SU-DHL-6 (cell line): ENCODE measurements around the gene ZNF487.
"Not testable (repeated sequence)": the region's sequence is repeated elsewhere in the genome, so short reads cannot be mapped to it uniquely, and the experiment has no call there.

Experiments used
- H2AFZ ChIP-seq: fragments of 200-600 bp; sonication (generic); 2 replicates; pipeline ENCODE4 v1.6.1; 2014; ENCODE audit warnings: low read depth, mild to moderate bottlenecking, moderate library complexity, mixed read lengths, antibody characterized with exemption, low read length; ENCODE audit not compliant: severe bottlenecking
- H3F3A ChIP-seq: fragments of 200-600 bp; shearing (Covaris generic); 2 replicates; pipeline ENCODE4 v1.6.0; 2016; ENCODE audit warnings: antibody characterized with exemption, mild to moderate bottlenecking; ENCODE audit not compliant: insufficient read depth
- H3K27ac ChIP-seq: fragments of 200-600 bp; sonication (generic); 2 replicates; pipeline ENCODE4 v1.5.1; 2016; ENCODE audit warnings: low read depth, mild to moderate bottlenecking, low read length, moderate library complexity, mixed read lengths
- H3K27me3 ChIP-seq: fragments of 200-600 bp; sonication (generic), shearing (Covaris generic); 2 replicates; pipeline ENCODE4 v1.6.0; 2014; ENCODE audit warnings: mild to moderate bottlenecking, low read length
- H3K36me3 ChIP-seq: fragments of 200-600 bp; sonication (generic); 2 replicates; pipeline ENCODE4 v1.6.1; 2014; ENCODE audit warnings: mild to moderate bottlenecking, low read length, mixed read lengths
- H3K4me2 ChIP-seq: fragments of 300-600, 200-600 bp; shearing (Covaris generic), sonication (generic); 2 replicates; pipeline ENCODE4 v1.6.0; 2014; ENCODE audit warnings: low read length, low read depth, mild to moderate bottlenecking; ENCODE audit not compliant: poor library complexity, severe bottlenecking
- H3K4me3 ChIP-seq: fragments of 200-600 bp; sonication (generic); 2 replicates; pipeline ENCODE4 v1.5.1; 2014; ENCODE audit warnings: antibody characterized with exemption, low read length, mild to moderate bottlenecking, mixed read lengths; ENCODE audit not compliant: insufficient read depth, poor library complexity, severe bottlenecking
- H3K79me2 ChIP-seq: fragments of 200-600 bp; sonication (generic); 2 replicates; pipeline ENCODE4 v1.6.1; 2014; ENCODE audit warnings: mild to moderate bottlenecking, low read length, moderate library complexity; ENCODE audit not compliant: insufficient read depth
- H3K9ac ChIP-seq: fragments of 200-600 bp; sonication (generic); 2 replicates; pipeline ENCODE4 v1.7.0; 2014; ENCODE audit warnings: mild to moderate bottlenecking, low read length
- H3K9me2 ChIP-seq: fragments of 200-600 bp; sonication (generic); replicated peaks from 2 replicates; pipeline ENCODE4 v1.6.1; 2014; ENCODE audit warnings: low read length; ENCODE audit not compliant: insufficient read depth
- H3K9me3 ChIP-seq: fragments of 200-600 bp; sonication (generic); 2 replicates; pipeline ENCODE4 v1.6.1; 2014; ENCODE audit warnings: low read length, mixed read lengths; ENCODE audit not compliant: insufficient read depth
- H4K20me1 ChIP-seq: fragments of 200-600 bp; sonication (generic); 2 replicates; pipeline ENCODE4 v1.6.1; 2014; ENCODE audit warnings: low read depth, mild to moderate bottlenecking, antibody characterized with exemption, low read length, moderate library complexity, mixed read lengths
- EZH2phosphoT487 ChIP-seq: fragments of 200-600 bp; sonication (generic), shearing (Covaris generic); conservative IDR thresholded peaks from 2 replicates; pipeline ENCODE4 v1.6.1; 2018; ENCODE audit warnings: mild to moderate bottlenecking, antibody characterized with exemption, low read length, moderate library complexity, mixed read lengths
- TF ChIP-seq, protein P1 (sequence below): fragments of 200-600 bp; sonication (generic); IDR thresholded peaks from one replicate; pipeline ENCODE4 v1.5.1; 2017; ENCODE audit warnings: antibody characterized with exemption, mild to moderate bottlenecking, low read length, moderate library complexity; ENCODE audit not compliant: insufficient read depth, poor library complexity, severe bottlenecking

Gene ZNF487

DNA sequence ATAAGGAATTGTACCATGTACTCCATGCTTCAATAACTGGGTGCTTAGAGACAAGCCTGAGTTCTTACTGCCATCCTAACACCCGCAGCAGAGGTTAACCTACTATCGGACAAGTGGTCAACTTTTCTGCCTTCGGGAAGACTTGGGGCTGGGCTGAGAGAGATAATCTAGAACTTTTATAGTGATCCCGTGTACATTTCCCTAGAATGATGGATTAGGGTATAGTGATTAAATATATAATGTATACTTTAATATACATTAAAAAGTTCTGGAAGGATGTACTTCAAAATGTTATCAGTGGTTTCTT, 15.8 kb upstream of the ZNF487 start:
- Histone ChIP-seq H3K27me3 (no peaks in the 10 kb centered on the region), H3K9me3 (no peaks in the 10 kb centered on the region), H4K20me1 (no peaks in the 10 kb centered on the region), H3K9me2 (no peaks in the 10 kb centered on the region), H3K79me2 (no peaks in the 10 kb centered on the region), H2AFZ (peak overlapping the region; percentile 82), H3K9ac (peak overlapping the region; percentile 78), H3F3A (peaks cover 49% of the 10 kb centered on the region), H3K36me3 (no peaks in the 10 kb centered on the region), H3K4me3 (peak overlapping the region; percentile 66), H3K27ac (peak overlapping the region; percentile 89), H3K4me2 (peak overlapping the region; percentile 99)
- no peak for TF ChIP-seq EZH2phosphoT487

- H4K20me1 ChIP-seq = no peaks in the 10 kb centered on the region
- no peaks in the 10 kb centered on the region for H3K79me2 ChIP-seq
- TF ChIP-seq EZH2phosphoT487 = no peak
- TF ChIP-seq, protein P1, sequence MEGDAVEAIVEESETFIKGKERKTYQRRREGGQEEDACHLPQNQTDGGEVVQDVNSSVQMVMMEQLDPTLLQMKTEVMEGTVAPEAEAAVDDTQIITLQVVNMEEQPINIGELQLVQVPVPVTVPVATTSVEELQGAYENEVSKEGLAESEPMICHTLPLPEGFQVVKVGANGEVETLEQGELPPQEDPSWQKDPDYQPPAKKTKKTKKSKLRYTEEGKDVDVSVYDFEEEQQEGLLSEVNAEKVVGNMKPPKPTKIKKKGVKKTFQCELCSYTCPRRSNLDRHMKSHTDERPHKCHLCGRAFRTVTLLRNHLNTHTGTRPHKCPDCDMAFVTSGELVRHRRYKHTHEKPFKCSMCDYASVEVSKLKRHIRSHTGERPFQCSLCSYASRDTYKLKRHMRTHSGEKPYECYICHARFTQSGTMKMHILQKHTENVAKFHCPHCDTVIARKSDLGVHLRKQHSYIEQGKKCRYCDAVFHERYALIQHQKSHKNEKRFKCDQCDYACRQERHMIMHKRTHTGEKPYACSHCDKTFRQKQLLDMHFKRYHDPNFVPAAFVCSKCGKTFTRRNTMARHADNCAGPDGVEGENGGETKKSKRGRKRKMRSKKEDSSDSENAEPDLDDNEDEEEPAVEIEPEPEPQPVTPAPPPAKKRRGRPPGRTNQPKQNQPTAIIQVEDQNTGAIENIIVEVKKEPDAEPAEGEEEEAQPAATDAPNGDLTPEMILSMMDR = no peak
- no peaks in the 10 kb centered on the region for H3K9me3 ChIP-seq
- no peaks in the 10 kb centered on the region for H3K9me2 ChIP-seq
- peak overlapping the region; percentile 78 for H3K9ac ChIP-seq
- no peaks in the 10 kb centered on the region for H3K27me3 ChIP-seq
- H3K4me3 ChIP-seq = peak overlapping the region; percentile 66
- peaks cover 49% of the 10 kb centered on the region for H3F3A ChIP-seq
- H2AFZ ChIP-seq = peak overlapping the region; percentile 82
- H3K27ac ChIP-seq = peak overlapping the region; percentile 89
- H3K36me3 ChIP-seq = no peaks in the 10 kb centered on the region
- H3K4me2 ChIP-seq = peak overlapping the region; percentile 99
Observed at GRCh38 chr10:43421519-43421918, 15.4 kb upstream of the ZNF487 start.

DNA sequence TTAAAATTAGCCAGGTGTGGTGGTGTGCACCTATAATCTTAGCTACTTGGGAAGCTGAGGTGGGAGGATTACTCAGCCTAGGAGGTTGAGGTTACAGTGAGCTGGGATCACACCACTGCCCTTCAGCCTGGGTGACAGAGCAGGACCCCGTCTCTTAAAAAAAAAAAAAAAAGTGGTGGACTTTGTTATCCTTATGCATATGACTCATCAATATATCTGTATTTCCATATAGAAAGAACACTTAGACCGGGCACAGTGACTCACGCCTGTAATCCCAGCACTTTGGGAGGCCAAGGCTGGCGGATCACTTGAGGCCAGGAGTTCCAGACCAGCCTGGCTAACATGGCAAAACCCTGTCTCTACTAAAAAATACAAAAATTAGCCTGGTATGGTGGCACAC, 15.0 kb upstream of the ZNF487 start:
- not testable (repeated sequence) for H3K79me2 ChIP-seq, H3K27me3 ChIP-seq, H3K4me2 ChIP-seq, H3K4me3 ChIP-seq, H4K20me1 ChIP-seq, H3K36me3 ChIP-seq, H2AFZ ChIP-seq, H3K27ac ChIP-seq, H3K9me2 ChIP-seq, H3K9me3 ChIP-seq
- peaks cover 49% of the 10 kb centered on the region for H3F3A ChIP-seq
- H3K9ac ChIP-seq = 0 out of 2 replicates have a peak overlapping the region, but pooled peaks have one; percentile 78

- Histone ChIP-seq H3F3A (peaks cover 27% of the 10 kb centered on the region), H4K20me1 (no peaks in the 10 kb centered on the region), H3K9me3 (no peaks in the 10 kb centered on the region), H3K79me2 (no peaks in the 10 kb centered on the region), H3K27me3 (no peaks in the 10 kb centered on the region), H2AFZ (no peak overlapping the region), H3K27ac (no peak overlapping the region), H3K4me2 (no peak overlapping the region), H3K36me3 (no peaks in the 10 kb centered on the region), H3K4me3 (no peak overlapping the region), H3K9me2 (no peaks in the 10 kb centered on the region), H3K9ac (no peak overlapping the region)
- TF ChIP-seq EZH2phosphoT487 = no peak
- TF ChIP-seq, protein P1 = no peak
Observed at GRCh38 chr10:43424416-43424815, 12.5 kb upstream of the ZNF487 start.

- not testable (repeated sequence) for H4K20me1 ChIP-seq, H3K27ac ChIP-seq, H3K9me3 ChIP-seq, H3K9me2 ChIP-seq, H3K4me3 ChIP-seq, H3K36me3 ChIP-seq, H3K27me3 ChIP-seq, H3K79me2 ChIP-seq, H3K4me2 ChIP-seq, H2AFZ ChIP-seq, H3K9ac ChIP-seq
- H3F3A ChIP-seq = peaks cover 20% of the 10 kb centered on the region
Observed at GRCh38 chr10:43426476-43426875, 10.4 kb upstream of the ZNF487 start.
